Putamen (tissue), 1 donor: ENCODE results near the gene CFAP58.

ENCODE experiments used
- DNase-seq: peaks from one replicate; pipeline ENCODE4 v3.0.0-alpha.2; 2016; ENCODE audit warnings: low spot score

CFAP58 gene

GRCh38 chr10:104485632-104486031 is 132.0 kb downstream of the CFAP58 start:
- no peak for DNase-seq

- DNase-seq = no peak
Measured at GRCh38 chr10:104486803-104487202, 133.2 kb downstream of the CFAP58 start.

GRCh38 chr10:104487794-104488438 is 134.3 kb downstream of the CFAP58 start:
- DNase-seq = peak; percentile 16

DNA sequence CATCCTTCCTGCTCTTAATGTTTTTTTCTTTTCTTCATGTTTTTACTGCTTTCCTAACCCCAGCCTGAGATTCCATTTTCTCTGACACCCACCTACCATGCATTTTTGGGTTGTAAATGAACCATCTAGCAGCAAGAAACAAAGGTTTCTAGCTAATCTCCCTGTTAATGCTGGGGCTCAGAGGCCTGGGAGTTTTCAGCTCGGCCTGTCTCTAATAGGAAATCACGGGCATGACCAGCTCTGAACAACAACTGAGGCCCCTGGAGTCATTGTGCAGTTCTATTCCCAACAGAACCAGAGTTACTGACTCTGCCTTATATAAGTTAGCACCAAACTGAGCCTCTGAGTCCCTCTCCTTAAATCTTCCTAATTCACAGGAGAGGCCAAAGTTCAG is 134.8 kb downstream of the CFAP58 start:
- DNase-seq = no peak

- DNase-seq = peak; percentile 24
Measured at GRCh38 chr10:104492329-104492940, 138.8 kb downstream of the CFAP58 start.

GRCh38 chr10:104498347-104499081 is 144.9 kb downstream of the CFAP58 start:
- DNase-seq = peak; percentile 7

- no peak for DNase-seq
Measured at GRCh38 chr10:104501449-104501848, 147.8 kb downstream of the CFAP58 start.

- no peak for DNase-seq
Measured at GRCh38 chr10:104501864-104502579, 148.4 kb downstream of the CFAP58 start.

GRCh38 chr10:104502907-104503306 is 149.3 kb downstream of the CFAP58 start:
- no peak for DNase-seq
